ENCODE measurements around the gene HAUS7.

DNA sequence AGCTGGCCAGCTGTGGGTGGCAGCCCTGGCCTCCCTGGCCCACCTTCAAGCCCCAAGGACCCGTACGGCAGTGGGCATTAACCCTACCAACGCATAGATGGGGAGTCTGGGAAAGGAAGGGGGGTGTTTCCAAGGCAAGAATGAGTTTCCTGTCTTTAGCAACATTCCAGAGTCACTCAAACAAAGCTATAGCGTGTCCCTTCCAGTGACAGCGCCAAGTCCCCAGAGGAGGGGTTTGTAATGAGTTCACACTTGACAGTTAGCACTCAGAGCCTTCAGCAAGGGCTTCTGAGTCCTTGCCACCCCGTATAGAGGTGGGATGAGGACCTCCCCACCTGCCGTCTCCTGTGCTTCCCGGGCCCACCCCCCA is 26.2 kb upstream of the HAUS7 start:
- TF ChIP-seq TAF1 (IDR thresholded peaks at IDR 0.05; ENCODE audit: borderline replicate concordance, low read depth, low read length), result no peak
- no peak for TF ChIP-seq POLR2A (IDR thresholded peaks at IDR 0.05; ENCODE audit: low read depth, low read length)
